ENCODE measurements around the gene CDC42BPB.

CDC42BPB gene

GRCh38 chr14:103084021-103084919 lies 26.9 kb upstream of the CDC42BPB start, which contains the start of gene LBHD2:
LBHD2 (plus strand) TSS chr14:103084210; CDS start chr14:103086013, 1,803 bp downstream.
- H2AK5ac ChIP-seq (ENCODE audit: low read depth, low read length) = peak within 1 kb of the TSS; percentile 56
- H3K9me3 ChIP-seq (replicated peaks in 1 of 2; ENCODE audit: control insufficient read depth in 2 of 2, insufficient read depth in 1 of 2, low read depth in 1 of 2, low read length in 2 of 2) = peaks cover 0 to 4% of the 10 kb centered on the region in 2 donors
- no peaks in the 10 kb centered on the region for H3K36me3 ChIP-seq (replicated peaks in 1 of 2; ENCODE audit: control insufficient read depth in 2 of 2, insufficient read depth in 2 of 2, low read length in 2 of 2)
- H3K4ac ChIP-seq (ENCODE audit: low read length) = no peak within 1 kb of the TSS
- H2BK120ac ChIP-seq (ENCODE audit: low read depth, low read length) = no peak within 1 kb of the TSS
- H4K8ac ChIP-seq (ENCODE audit: low read depth, low read length) = no peak within 1 kb of the TSS
- H3K27ac ChIP-seq (replicated peaks; ENCODE audit: low read length) = no peak within 1 kb of the TSS
- no peak within 1 kb of the TSS for H3K4me3 ChIP-seq (ENCODE audit: low read length in 2 of 2)
- H4K91ac ChIP-seq (ENCODE audit: low read depth, low read length, poor library complexity) = no peak within 1 kb of the TSS
- H2BK12ac ChIP-seq (ENCODE audit: low read length) = no peak within 1 kb of the TSS
- H3K9ac ChIP-seq (ENCODE audit: low read depth, low read length, poor library complexity) = peak within 1 kb of the TSS; percentile 51
- H3K23ac ChIP-seq (ENCODE audit: low read depth, low read length, poor library complexity) = peak within 1 kb of the TSS; percentile 74
- peaks cover 0 to 5% of the 10 kb centered on the region in 2 donors for H3K4me1 ChIP-seq (ENCODE audit: control insufficient read depth in 2 of 2, insufficient read depth in 1 of 2, low read depth in 1 of 2, low read length in 2 of 2)
- no peak within 1 kb of the TSS for H2BK15ac ChIP-seq (ENCODE audit: low read length)
- no CpG with 5 or more reads among the region's 61 CpGs for WGBS, 2 donors (ENCODE audit: extremely low coverage in 2 of 2, insufficient read length in 2 of 2, insufficient replicate concordance in 1 of 2)
- no peak for DNase-seq (ENCODE audit: low spot score)
- H2BK5ac ChIP-seq (ENCODE audit: low read length) = no peak within 1 kb of the TSS
- H3K79me1 ChIP-seq (ENCODE audit: low read depth, low read length) = no peaks in the 10 kb centered on the region
- peak within 1 kb of the TSS; percentile 59 for H2AFZ ChIP-seq (ENCODE audit: low read length)
- H3K18ac ChIP-seq (ENCODE audit: low read length) = peak within 1 kb of the TSS; percentile 83
- peak within 1 kb of the TSS; percentile 59 for H3K4me2 ChIP-seq (ENCODE audit: insufficient read depth, low read length, poor library complexity, severe bottlenecking)
- H3K14ac ChIP-seq (ENCODE audit: low read length) = no peak within 1 kb of the TSS
- peaks cover 4 to 63% (median 21%) of the 10 kb centered on the region in 3 experiments for H3K27me3 ChIP-seq (ENCODE audit: control insufficient read depth in 3 of 3, insufficient read depth in 3 of 3, low read depth in 1 of 3, low read length in 3 of 3)

- Histone ChIP-seq H3K9me3 (replicated peaks in 1 of 2; ENCODE audit: control insufficient read depth in 2 of 2, insufficient read depth in 1 of 2, low read depth in 1 of 2, low read length in 2 of 2) (peaks cover 0 to 4% of the 10 kb centered on the region in 2 donors), H3K23ac (ENCODE audit: low read depth, low read length, poor library complexity) (no peak overlapping the region), H2AK5ac (ENCODE audit: low read depth, low read length) (no peak overlapping the region), H3K4me2 (ENCODE audit: insufficient read depth, low read length, poor library complexity, severe bottlenecking) (no peak overlapping the region), H2BK120ac (ENCODE audit: low read depth, low read length) (no peak overlapping the region), H3K27me3 (ENCODE audit: control insufficient read depth in 3 of 3, insufficient read depth in 3 of 3, low read depth in 1 of 3, low read length in 3 of 3) (peaks cover 4 to 43% (median 23%) of the 10 kb centered on the region in 3 experiments), H4K8ac (ENCODE audit: low read depth, low read length) (no peak overlapping the region), H3K14ac (ENCODE audit: low read length) (no peak overlapping the region), H3K4me1 (ENCODE audit: control insufficient read depth in 2 of 2, insufficient read depth in 1 of 2, low read depth in 1 of 2, low read length in 2 of 2) (no peaks in the 10 kb centered on the region), H3K27ac (replicated peaks; ENCODE audit: low read length) (no peak overlapping the region), H2BK12ac (ENCODE audit: low read length) (no peak overlapping the region), H2AFZ (ENCODE audit: low read length) (no peak overlapping the region), H2BK15ac (ENCODE audit: low read length) (no peak overlapping the region), H3K4me3 (ENCODE audit: low read length in 2 of 2) (no peak overlapping the region), H3K36me3 (replicated peaks in 1 of 2; ENCODE audit: control insufficient read depth in 2 of 2, insufficient read depth in 2 of 2, low read length in 2 of 2) (no peaks in the 10 kb centered on the region), H2BK5ac (ENCODE audit: low read length) (no peak overlapping the region), H3K79me1 (ENCODE audit: low read depth, low read length) (no peaks in the 10 kb centered on the region), H4K91ac (ENCODE audit: low read depth, low read length, poor library complexity) (no peak overlapping the region), H3K18ac (ENCODE audit: low read length) (no peak overlapping the region), H3K4ac (ENCODE audit: low read length) (no peak overlapping the region), H3K9ac (ENCODE audit: low read depth, low read length, poor library complexity) (no peak overlapping the region)
- no peak for DNase-seq (ENCODE audit: low spot score)
- WGBS, 2 donors (ENCODE audit: extremely low coverage in 2 of 2, insufficient read length in 2 of 2, insufficient replicate concordance in 1 of 2) = 100% methylated on average over 1 to 2 of the region's 2 CpGs
Measured at GRCh38 chr14:103081951-103082350, 24.6 kb upstream of the CDC42BPB start.

GRCh38 chr14:103078860-103079587 lies 21.7 kb upstream of the CDC42BPB start:
- peaks cover 0 to 30% (median 18%) of the 10 kb centered on the region in 3 experiments for H3K27me3 ChIP-seq (ENCODE audit: control insufficient read depth in 3 of 3, insufficient read depth in 3 of 3, low read depth in 1 of 3, low read length in 3 of 3)
- no peak overlapping the region for H3K4ac ChIP-seq (ENCODE audit: low read length)
- H3K9me3 ChIP-seq (replicated peaks in 1 of 2; ENCODE audit: control insufficient read depth in 2 of 2, insufficient read depth in 1 of 2, low read depth in 1 of 2, low read length in 2 of 2) = peaks cover 0 to 6% of the 10 kb centered on the region in 2 donors
- no peak overlapping the region for H3K14ac ChIP-seq (ENCODE audit: low read length)
- H4K8ac ChIP-seq (ENCODE audit: low read depth, low read length) = no peak overlapping the region
- H3K27ac ChIP-seq (replicated peaks; ENCODE audit: low read length) = no peak overlapping the region
- no peak overlapping the region for H2BK15ac ChIP-seq (ENCODE audit: low read length)
- no peak overlapping the region for H2AFZ ChIP-seq (ENCODE audit: low read length)
- peak overlapping the region; percentile 67 for H2AK5ac ChIP-seq (ENCODE audit: low read depth, low read length)
- H3K36me3 ChIP-seq (replicated peaks in 1 of 2; ENCODE audit: control insufficient read depth in 2 of 2, insufficient read depth in 2 of 2, low read length in 2 of 2) = no peaks in the 10 kb centered on the region
- H3K23ac ChIP-seq (ENCODE audit: low read depth, low read length, poor library complexity) = no peak overlapping the region
- no peak overlapping the region for H2BK5ac ChIP-seq (ENCODE audit: low read length)
- no peak overlapping the region for H2BK12ac ChIP-seq (ENCODE audit: low read length)
- H3K4me2 ChIP-seq (ENCODE audit: insufficient read depth, low read length, poor library complexity, severe bottlenecking) = no peak overlapping the region
- WGBS, 2 donors (ENCODE audit: extremely low coverage in 2 of 2, insufficient read length in 2 of 2, insufficient replicate concordance in 1 of 2) = no CpG with 5 or more reads among the region's 11 CpGs
- no peaks in the 10 kb centered on the region for H3K79me1 ChIP-seq (ENCODE audit: low read depth, low read length)
- no peak overlapping the region for H3K9ac ChIP-seq (ENCODE audit: low read depth, low read length, poor library complexity)
- DNase-seq (ENCODE audit: low spot score) = no peak
- H4K91ac ChIP-seq (ENCODE audit: low read depth, low read length, poor library complexity) = no peak overlapping the region
- no peak overlapping the region for H2BK120ac ChIP-seq (ENCODE audit: low read depth, low read length)
- H3K18ac ChIP-seq (ENCODE audit: low read length) = peak overlapping the region; percentile 48
- H3K4me1 ChIP-seq (ENCODE audit: control insufficient read depth in 2 of 2, insufficient read depth in 1 of 2, low read depth in 1 of 2, low read length in 2 of 2) = peaks cover 3 to 5% of the 10 kb centered on the region in 2 donors
- H3K4me3 ChIP-seq (ENCODE audit: low read length in 2 of 2) = no peak overlapping the region

- Histone ChIP-seq H4K91ac (ENCODE audit: low read depth, low read length, poor library complexity) (no peak overlapping the region), H3K27me3 (ENCODE audit: control insufficient read depth in 3 of 3, insufficient read depth in 3 of 3, low read depth in 1 of 3, low read length in 3 of 3) (peaks cover 0 to 33% (median 15%) of the 10 kb centered on the region in 3 experiments), H3K4ac (ENCODE audit: low read length) (no peak overlapping the region), H3K27ac (replicated peaks; ENCODE audit: low read length) (no peak overlapping the region), H3K9ac (ENCODE audit: low read depth, low read length, poor library complexity) (no peak overlapping the region), H2BK5ac (ENCODE audit: low read length) (no peak overlapping the region), H4K8ac (ENCODE audit: low read depth, low read length) (no peak overlapping the region), H3K23ac (ENCODE audit: low read depth, low read length, poor library complexity) (no peak overlapping the region), H3K4me1 (ENCODE audit: control insufficient read depth in 2 of 2, insufficient read depth in 1 of 2, low read depth in 1 of 2, low read length in 2 of 2) (peaks cover 3 to 5% of the 10 kb centered on the region in 2 donors), H2BK15ac (ENCODE audit: low read length) (no peak overlapping the region), H2BK120ac (ENCODE audit: low read depth, low read length) (no peak overlapping the region), H3K18ac (ENCODE audit: low read length) (no peak overlapping the region), H2AFZ (ENCODE audit: low read length) (no peak overlapping the region), H3K36me3 (replicated peaks in 1 of 2; ENCODE audit: control insufficient read depth in 2 of 2, insufficient read depth in 2 of 2, low read length in 2 of 2) (no peaks in the 10 kb centered on the region), H2AK5ac (ENCODE audit: low read depth, low read length) (no peak overlapping the region), H3K4me3 (ENCODE audit: low read length in 2 of 2) (no peak overlapping the region), H2BK12ac (ENCODE audit: low read length) (no peak overlapping the region), H3K14ac (ENCODE audit: low read length) (no peak overlapping the region), H3K79me1 (ENCODE audit: low read depth, low read length) (no peaks in the 10 kb centered on the region), H3K4me2 (ENCODE audit: insufficient read depth, low read length, poor library complexity, severe bottlenecking) (no peak overlapping the region), H3K9me3 (replicated peaks in 1 of 2; ENCODE audit: control insufficient read depth in 2 of 2, insufficient read depth in 1 of 2, low read depth in 1 of 2, low read length in 2 of 2) (peaks cover 0 to 6% of the 10 kb centered on the region in 2 donors)
- no CpG with 5 or more reads among the region's 9 CpGs for WGBS, 2 donors (ENCODE audit: extremely low coverage in 2 of 2, insufficient read length in 2 of 2, insufficient replicate concordance in 1 of 2)
- peak; percentile 67 for DNase-seq (ENCODE audit: low spot score)
Measured at GRCh38 chr14:103078420-103078749, 21.0 kb upstream of the CDC42BPB start.

Data from neuronal stem cell (in vitro differentiated cells).